SU-DHL-6 (cell line): ENCODE measurements around the gene ROCK2.

Experiments
- H2AFZ ChIP-seq: fragments of 200-600 bp; sonication (generic); 2 replicates; pipeline ENCODE4 v1.6.1; 2014; ENCODE audit warnings: low read depth, mild to moderate bottlenecking, moderate library complexity, mixed read lengths, antibody characterized with exemption, low read length; ENCODE audit not compliant: severe bottlenecking
- H3F3A ChIP-seq: fragments of 200-600 bp; shearing (Covaris generic); 2 replicates; pipeline ENCODE4 v1.6.0; 2016; ENCODE audit warnings: antibody characterized with exemption, mild to moderate bottlenecking; ENCODE audit not compliant: insufficient read depth
- H3K27ac ChIP-seq: fragments of 200-600 bp; sonication (generic); 2 replicates; pipeline ENCODE4 v1.5.1; 2016; ENCODE audit warnings: low read depth, mild to moderate bottlenecking, low read length, moderate library complexity, mixed read lengths
- H3K27me3 ChIP-seq: fragments of 200-600 bp; sonication (generic), shearing (Covaris generic); 2 replicates; pipeline ENCODE4 v1.6.0; 2014; ENCODE audit warnings: mild to moderate bottlenecking, low read length
- H3K36me3 ChIP-seq: fragments of 200-600 bp; sonication (generic); 2 replicates; pipeline ENCODE4 v1.6.1; 2014; ENCODE audit warnings: mild to moderate bottlenecking, low read length, mixed read lengths
- H3K4me2 ChIP-seq: fragments of 300-600, 200-600 bp; shearing (Covaris generic), sonication (generic); 2 replicates; pipeline ENCODE4 v1.6.0; 2014; ENCODE audit warnings: low read length, low read depth, mild to moderate bottlenecking; ENCODE audit not compliant: poor library complexity, severe bottlenecking
- H3K4me3 ChIP-seq: fragments of 200-600 bp; sonication (generic); 2 replicates; pipeline ENCODE4 v1.5.1; 2014; ENCODE audit warnings: antibody characterized with exemption, low read length, mild to moderate bottlenecking, mixed read lengths; ENCODE audit not compliant: insufficient read depth, poor library complexity, severe bottlenecking
- H3K79me2 ChIP-seq: fragments of 200-600 bp; sonication (generic); 2 replicates; pipeline ENCODE4 v1.6.1; 2014; ENCODE audit warnings: mild to moderate bottlenecking, low read length, moderate library complexity; ENCODE audit not compliant: insufficient read depth
- H3K9ac ChIP-seq: fragments of 200-600 bp; sonication (generic); 2 replicates; pipeline ENCODE4 v1.7.0; 2014; ENCODE audit warnings: mild to moderate bottlenecking, low read length
- H3K9me2 ChIP-seq: fragments of 200-600 bp; sonication (generic); replicated peaks from 2 replicates; pipeline ENCODE4 v1.6.1; 2014; ENCODE audit warnings: low read length; ENCODE audit not compliant: insufficient read depth
- H3K9me3 ChIP-seq: fragments of 200-600 bp; sonication (generic); 2 replicates; pipeline ENCODE4 v1.6.1; 2014; ENCODE audit warnings: low read length, mixed read lengths; ENCODE audit not compliant: insufficient read depth
- H4K20me1 ChIP-seq: fragments of 200-600 bp; sonication (generic); 2 replicates; pipeline ENCODE4 v1.6.1; 2014; ENCODE audit warnings: low read depth, mild to moderate bottlenecking, antibody characterized with exemption, low read length, moderate library complexity, mixed read lengths
- EZH2phosphoT487 ChIP-seq: fragments of 200-600 bp; sonication (generic), shearing (Covaris generic); conservative IDR thresholded peaks from 2 replicates; pipeline ENCODE4 v1.6.1; 2018; ENCODE audit warnings: mild to moderate bottlenecking, antibody characterized with exemption, low read length, moderate library complexity, mixed read lengths
- TF ChIP-seq, protein P1 (sequence below): fragments of 200-600 bp; sonication (generic); IDR thresholded peaks from one replicate; pipeline ENCODE4 v1.5.1; 2017; ENCODE audit warnings: antibody characterized with exemption, mild to moderate bottlenecking, low read length, moderate library complexity; ENCODE audit not compliant: insufficient read depth, poor library complexity, severe bottlenecking

The ROCK2 gene

DNA sequence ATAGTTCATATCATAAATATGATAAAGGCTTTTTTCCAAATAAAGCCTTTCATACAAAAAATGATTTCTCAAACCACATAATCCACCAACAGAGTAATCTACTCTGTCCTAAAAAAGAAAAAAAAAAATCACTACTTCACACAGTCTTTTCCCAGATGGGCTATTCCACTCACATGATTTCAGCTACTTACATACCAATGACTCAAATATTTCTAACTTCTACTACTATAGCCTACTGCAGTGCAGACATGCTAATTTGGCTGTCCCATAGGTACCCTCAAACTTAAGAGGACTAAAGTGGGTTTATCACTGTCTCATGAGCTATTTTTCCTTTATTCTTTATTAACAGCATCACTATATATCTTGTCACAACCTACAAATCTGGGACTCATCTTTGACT lies 131.8 kb downstream of the ROCK2 start:
- Histone ChIP-seq H3K9me2 (no peaks in the 10 kb centered on the region), H3K9ac (no peak overlapping the region), H3F3A (0 out of 2 replicates have a peak, but pooled peaks cover 4% of the 10 kb centered on the region), H4K20me1 (no peaks in the 10 kb centered on the region), H3K4me2 (no peak overlapping the region), H3K36me3 (peaks cover 27% of the 10 kb centered on the region), H3K79me2 (no peaks in the 10 kb centered on the region), H2AFZ (no peak overlapping the region), H3K9me3 (no peaks in the 10 kb centered on the region), H3K27ac (no peak overlapping the region), H3K4me3 (no peak overlapping the region), H3K27me3 (no peaks in the 10 kb centered on the region)
- no peak for TF ChIP-seq EZH2phosphoT487
- TF ChIP-seq, protein P1, sequence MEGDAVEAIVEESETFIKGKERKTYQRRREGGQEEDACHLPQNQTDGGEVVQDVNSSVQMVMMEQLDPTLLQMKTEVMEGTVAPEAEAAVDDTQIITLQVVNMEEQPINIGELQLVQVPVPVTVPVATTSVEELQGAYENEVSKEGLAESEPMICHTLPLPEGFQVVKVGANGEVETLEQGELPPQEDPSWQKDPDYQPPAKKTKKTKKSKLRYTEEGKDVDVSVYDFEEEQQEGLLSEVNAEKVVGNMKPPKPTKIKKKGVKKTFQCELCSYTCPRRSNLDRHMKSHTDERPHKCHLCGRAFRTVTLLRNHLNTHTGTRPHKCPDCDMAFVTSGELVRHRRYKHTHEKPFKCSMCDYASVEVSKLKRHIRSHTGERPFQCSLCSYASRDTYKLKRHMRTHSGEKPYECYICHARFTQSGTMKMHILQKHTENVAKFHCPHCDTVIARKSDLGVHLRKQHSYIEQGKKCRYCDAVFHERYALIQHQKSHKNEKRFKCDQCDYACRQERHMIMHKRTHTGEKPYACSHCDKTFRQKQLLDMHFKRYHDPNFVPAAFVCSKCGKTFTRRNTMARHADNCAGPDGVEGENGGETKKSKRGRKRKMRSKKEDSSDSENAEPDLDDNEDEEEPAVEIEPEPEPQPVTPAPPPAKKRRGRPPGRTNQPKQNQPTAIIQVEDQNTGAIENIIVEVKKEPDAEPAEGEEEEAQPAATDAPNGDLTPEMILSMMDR, result no peak

DNA sequence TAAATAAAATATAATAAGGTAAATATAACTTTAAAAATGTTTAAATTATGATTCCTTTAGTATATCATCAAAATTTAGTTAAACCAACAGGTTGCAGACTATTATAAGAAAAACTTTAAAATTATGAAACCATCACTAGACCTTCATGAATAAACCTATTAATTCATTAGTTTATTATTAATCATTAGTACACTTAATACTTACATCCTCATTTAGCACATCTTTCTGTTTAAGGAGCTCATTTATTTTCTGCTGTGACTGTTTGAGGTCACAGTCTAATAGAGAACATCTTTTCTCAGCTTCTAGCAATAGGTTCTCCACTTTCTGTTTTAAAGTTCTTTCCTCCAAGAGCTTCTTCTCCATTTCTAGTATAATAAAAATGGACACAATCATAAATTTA lies 136.4 kb downstream of the ROCK2 start:
- Histone ChIP-seq H3F3A (no peaks in the 10 kb centered on the region), H3K27ac (no peak overlapping the region)

DNA sequence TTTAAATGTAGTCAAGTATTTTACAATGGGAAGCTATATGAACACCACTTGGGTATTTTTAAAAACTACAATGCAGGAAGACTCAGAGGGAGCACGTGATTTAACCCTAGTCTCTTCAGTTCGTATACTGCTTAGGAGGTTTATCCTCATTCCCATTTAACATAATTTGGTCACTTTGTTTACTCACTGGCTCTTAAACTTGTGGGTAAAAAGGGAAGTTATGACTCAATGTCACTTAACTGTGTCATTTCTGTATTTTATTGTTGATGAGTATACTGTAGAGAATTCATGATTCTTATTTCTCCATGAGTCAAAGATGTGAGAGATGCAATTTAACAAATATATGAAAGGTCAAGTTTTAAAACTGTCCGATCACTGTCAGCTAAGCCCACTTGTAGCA lies 141.0 kb downstream of the ROCK2 start:
- H3K79me2 ChIP-seq, result no peaks in the 10 kb centered on the region
- H2AFZ ChIP-seq, result no peak overlapping the region
- TF ChIP-seq, protein P1, result no peak
- no peak for TF ChIP-seq EZH2phosphoT487
- H3K27ac ChIP-seq, result no peak overlapping the region; the same call in 1 of the 2 replicates
- peaks cover 32% of the 10 kb centered on the region for H3K36me3 ChIP-seq
- H3K9me2 ChIP-seq, result no peaks in the 10 kb centered on the region
- H3K4me3 ChIP-seq, result no peak overlapping the region
- H3K27me3 ChIP-seq, result no peaks in the 10 kb centered on the region
- H3K4me2 ChIP-seq, result no peak overlapping the region
- 0 out of 2 replicates have a peak, but pooled peaks cover 2% of the 10 kb centered on the region for H3F3A ChIP-seq
- no peaks in the 10 kb centered on the region for H4K20me1 ChIP-seq
- H3K9ac ChIP-seq, result no peak overlapping the region
- no peaks in the 10 kb centered on the region for H3K9me3 ChIP-seq

More for the DNA sequence above, 136.4 kb downstream of the ROCK2 start:
- TF ChIP-seq EZH2phosphoT487, result no peak
- TF ChIP-seq, protein P1, result no peak
- Histone ChIP-seq H3K36me3 (peaks cover 8% of the 10 kb centered on the region; the same call in 1 of the 2 replicates), H3K79me2 (no peaks in the 10 kb centered on the region), H3K9me3 (no peaks in the 10 kb centered on the region), H3K9me2 (no peaks in the 10 kb centered on the region), H3K4me2 (no peak overlapping the region), H2AFZ (no peak overlapping the region), H3K9ac (no peak overlapping the region), H3K4me3 (no peak overlapping the region), H3K27me3 (no peaks in the 10 kb centered on the region), H4K20me1 (no peaks in the 10 kb centered on the region)

DNA sequence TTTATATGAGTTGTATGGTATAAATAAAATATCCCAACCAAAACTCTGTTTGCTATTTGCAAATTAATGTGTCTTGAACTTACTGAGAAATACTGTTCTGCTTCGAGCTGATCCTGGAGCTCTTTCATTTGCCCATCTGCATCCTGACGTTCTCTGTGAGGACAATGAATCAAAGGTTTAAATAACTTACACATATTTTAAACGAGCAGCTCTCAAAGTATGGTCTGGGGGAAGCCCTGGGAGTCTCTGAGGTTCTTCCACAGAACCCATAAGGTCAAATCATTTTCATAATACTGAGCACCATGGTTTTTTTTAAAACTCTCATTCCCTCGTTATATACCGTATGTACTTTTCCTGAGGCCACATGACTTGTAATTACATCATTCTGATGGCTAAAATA lies 142.5 kb downstream of the ROCK2 start:
- H3K27me3 ChIP-seq, result no peaks in the 10 kb centered on the region
- no peak overlapping the region for H3K4me2 ChIP-seq
- H3K4me3 ChIP-seq, result no peak overlapping the region
- TF ChIP-seq, protein P1, result no peak
- TF ChIP-seq EZH2phosphoT487, result no peak
- no peaks in the 10 kb centered on the region for H3K9me2 ChIP-seq
- H3K79me2 ChIP-seq, result no peaks in the 10 kb centered on the region
- H3K9me3 ChIP-seq, result no peaks in the 10 kb centered on the region
- peaks cover 38% of the 10 kb centered on the region for H3K36me3 ChIP-seq
- H3K27ac ChIP-seq, result no peak overlapping the region
- H3K9ac ChIP-seq, result no peak overlapping the region
- H4K20me1 ChIP-seq, result no peaks in the 10 kb centered on the region
- 0 out of 2 replicates have a peak, but pooled peaks cover 7% of the 10 kb centered on the region for H3F3A ChIP-seq
- no peak overlapping the region for H2AFZ ChIP-seq
